HG03135 (cell line): ENCODE measurements around the gene NEK2.
"Not testable (repeated sequence)": the region's sequence is repeated elsewhere in the genome, so short reads cannot be mapped to it uniquely, and the experiment has no call there.

ENCODE experiments used
- ATAC-seq: cut with Tn5 transposase; IDR thresholded peaks from one replicate; pipeline ENCODE4 v1.9.1; 2021; ENCODE audit warnings: mild to moderate bottlenecking, moderate library complexity; ENCODE audit not compliant: unreplicated experiment

Gene NEK2

GRCh38 chr1:211634461-211634860, 41.0 kb downstream of the NEK2 start:
- ATAC-seq: no peak

DNA sequence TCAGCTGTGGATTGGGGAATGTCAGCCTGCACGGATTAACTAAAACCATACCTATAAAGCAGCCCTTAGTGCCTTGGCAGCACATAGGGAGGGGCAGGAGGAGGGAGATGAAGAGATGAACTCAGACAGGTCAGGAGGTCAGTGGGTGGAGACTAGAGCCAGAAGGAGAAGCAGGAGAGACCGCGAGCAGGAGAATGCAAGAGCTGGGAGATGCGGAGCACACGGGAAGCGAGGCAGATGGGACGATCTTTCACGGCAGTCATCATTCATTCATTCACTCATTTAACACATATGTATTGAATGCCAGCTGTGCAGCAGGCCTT, 41.9 kb downstream of the NEK2 start:
- no peak for ATAC-seq

DNA sequence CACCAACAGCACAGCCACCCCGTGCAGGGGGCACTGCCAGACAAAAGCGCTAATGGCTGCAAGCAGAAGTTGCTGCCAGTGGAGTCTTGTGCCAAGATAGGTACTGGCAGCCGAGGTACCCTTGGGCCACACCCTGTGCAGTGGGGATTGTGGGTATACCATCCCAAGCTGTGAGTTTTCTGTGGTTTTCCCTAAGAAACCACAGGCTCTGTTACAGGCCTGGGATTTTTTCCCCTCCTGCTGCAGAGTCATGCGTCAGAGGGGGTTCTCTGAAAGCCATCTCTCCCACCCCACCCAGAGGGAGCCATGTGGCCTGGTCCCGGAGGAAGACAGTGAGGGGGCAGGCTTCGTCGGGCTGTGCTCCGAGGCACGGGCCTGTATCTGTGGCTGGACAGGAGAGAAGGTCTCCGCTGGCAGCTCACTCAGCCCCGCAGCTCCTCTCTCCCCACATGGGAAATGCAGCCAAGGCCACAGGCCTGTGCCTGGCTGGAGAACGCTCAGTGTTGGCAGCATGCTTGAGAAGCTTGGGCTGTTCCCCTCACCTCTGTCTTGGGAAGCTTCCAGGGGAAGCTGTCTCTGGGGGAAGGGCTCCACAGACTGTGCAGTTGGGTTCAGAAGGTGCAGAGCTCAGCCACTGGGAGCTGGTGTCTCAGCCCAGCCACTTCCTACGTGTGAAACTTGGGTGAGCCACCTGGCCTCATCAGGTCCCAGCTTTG, 42.5 kb downstream of the NEK2 start:
- no peak for ATAC-seq

DNA sequence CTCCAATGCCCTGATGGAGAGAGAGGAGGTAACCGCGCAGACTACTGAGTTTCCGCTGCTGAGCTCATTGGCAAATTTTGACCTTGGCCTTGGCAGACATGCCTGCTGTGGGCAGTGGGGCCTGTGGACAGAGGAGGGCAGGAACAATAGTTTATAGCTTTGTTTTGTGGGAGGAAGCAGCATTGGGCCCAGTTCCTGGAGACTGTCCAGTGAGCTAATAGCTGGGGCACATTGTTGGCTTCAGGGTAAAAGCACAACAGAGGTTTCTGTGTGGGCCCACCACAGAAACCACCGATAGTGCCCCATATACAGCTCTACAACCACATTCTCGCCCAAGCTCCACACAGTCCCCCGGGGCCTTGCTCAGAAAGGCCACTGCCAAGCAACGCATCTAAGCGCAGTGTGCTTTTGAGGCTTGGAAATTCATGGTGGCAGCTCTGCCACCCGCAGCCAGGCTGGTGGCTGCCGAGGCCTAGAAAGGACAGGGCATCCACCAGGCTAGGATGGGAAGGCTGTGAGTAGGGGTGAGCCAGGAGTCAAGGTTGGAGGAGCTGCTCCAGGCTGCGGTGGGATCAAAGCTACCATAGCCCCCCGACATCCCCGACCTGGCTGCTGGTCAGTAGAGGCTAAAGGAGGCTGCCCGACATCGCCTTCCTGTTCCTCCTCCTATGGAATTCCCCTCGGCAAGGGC, 43.2 kb downstream of the NEK2 start:
- ATAC-seq: peak; percentile 59

GRCh38 chr1:211631168-211631567, 44.3 kb downstream of the NEK2 start:
- no peak for ATAC-seq

DNA sequence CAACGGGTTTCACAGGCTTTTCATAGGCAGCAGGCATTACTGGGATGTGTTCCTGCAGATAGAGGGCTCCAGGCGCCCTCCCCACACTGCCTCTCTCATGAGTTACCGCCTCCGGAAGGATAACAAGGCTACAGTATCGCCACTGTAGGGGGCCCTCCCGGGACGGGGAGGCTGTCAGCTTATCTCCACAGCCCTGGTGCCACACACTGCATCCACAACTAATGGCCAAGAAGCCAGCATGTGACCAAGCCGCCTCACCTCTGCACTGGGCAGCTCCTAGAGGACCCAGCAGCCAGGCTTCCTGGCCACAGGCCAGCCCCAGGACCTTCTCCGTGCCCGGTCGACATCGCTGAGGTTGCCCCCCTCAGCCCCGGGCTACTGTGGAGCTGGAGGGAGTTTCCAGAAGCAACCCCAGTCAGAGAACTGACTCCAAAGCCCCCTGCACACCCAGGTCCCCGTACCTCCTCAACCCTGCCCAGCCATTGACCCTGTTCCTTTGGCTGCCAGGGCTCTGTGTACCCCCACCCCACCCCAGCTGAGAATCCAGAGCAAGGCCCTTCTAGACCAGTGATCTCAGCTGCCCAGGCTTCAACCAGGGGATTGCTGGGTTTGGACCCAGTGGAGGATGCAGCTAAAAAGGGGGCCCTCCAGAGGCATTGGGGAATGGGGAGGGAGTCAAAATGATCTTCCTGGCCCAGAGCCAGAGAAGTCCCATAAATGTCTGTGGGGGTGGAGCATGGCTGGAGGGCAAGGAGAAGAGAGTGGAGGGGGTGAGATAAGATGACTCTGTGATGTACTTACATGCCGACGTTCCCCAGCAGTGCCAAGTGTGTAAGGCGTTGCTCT, 45.0 kb downstream of the NEK2 start:
- no peak for ATAC-seq

DNA sequence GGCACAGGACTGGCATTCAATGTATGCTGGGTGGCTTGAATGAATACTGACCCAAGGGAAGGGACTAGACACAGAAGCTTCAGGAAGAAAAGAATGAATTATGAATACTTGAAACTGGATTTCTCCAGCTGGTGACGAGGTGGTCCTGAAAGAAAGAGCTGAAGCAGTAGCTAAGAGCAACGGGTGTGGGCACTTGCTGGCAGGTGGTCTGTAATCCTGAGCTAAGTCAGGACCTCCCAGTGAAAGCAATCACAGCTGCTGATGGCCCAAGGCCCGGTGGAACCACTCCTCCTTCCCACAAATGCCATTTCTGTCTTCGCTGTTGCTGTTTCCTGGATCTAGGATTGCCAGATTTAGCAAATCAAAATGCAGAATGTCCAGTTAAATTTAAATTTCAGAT, 47.0 kb downstream of the NEK2 start:
- ATAC-seq: no peak

DNA sequence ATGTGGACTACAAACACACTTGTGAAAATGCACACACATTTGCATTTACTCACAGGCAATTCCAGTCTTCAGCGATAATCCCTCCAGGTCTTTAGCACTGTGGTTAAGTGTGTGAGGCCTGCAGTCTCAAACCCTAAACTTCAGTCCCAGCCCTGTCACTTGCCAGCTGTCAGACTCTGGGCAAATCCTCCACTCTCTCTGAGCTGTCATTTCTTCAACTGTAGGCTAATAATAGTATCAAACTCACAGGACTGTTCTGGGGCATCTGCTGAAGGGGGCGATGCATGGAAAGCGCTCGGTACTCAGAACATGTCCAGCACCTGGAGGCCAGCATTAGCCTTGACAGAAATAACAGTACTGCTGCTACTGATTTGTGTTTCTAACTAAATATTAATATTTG, 48.2 kb downstream of the NEK2 start:
- no peak for ATAC-seq

GRCh38 chr1:211625866-211626265, 49.6 kb downstream of the NEK2 start:
- ATAC-seq: not testable (repeated sequence)

GRCh38 chr1:211625040-211625439, 50.4 kb downstream of the NEK2 start:
- ATAC-seq: no peak

GRCh38 chr1:211623515-211623914, 51.9 kb downstream of the NEK2 start:
- ATAC-seq: no peak

- no peak for ATAC-seq
These were observed 53.8 kb downstream of the NEK2 start for GRCh38 chr1:211621447-211622198.

GRCh38 chr1:211620097-211620496, 55.3 kb downstream of the NEK2 start:
- ATAC-seq: no peak

- no peak for ATAC-seq
These were observed 56.1 kb downstream of the NEK2 start for GRCh38 chr1:211619033-211619996.

- ATAC-seq: no peak
These were observed 58.5 kb downstream of the NEK2 start for GRCh38 chr1:211616965-211617297.

DNA sequence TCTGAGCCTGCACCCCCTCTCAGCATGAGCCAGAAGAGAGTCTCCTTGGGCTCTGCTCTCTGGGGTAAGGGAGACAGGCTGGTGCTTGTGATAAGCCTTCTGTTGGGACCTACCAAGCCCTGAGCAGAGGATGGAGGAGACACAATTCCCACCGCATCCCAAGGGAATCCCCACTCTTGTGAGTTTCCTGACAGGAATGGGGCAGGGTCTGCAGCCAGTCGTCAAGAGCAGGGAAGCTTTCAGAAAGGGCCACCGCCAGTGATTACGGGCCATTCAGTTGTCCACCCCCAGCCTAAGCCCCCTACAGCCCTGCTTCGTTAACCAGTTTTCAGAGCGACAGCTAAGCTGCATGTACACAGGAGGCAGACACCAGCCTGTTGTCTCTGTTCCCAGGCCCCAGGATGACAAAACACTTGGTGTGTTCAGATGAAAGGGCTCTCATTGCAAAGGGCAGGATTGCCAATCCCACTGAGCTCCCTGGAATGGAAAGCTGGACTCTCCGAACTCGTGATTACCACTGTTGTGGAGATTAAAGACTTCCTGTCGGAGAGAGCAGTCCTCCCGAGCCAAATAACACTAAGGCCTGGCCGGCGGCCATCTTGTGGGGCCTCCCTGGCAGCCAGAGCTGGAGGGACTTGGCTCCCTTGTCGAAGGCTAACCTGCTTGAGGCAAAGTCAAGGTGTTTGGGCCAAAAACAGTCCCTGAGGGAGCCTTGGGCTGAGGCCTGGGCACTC, 59.0 kb downstream of the NEK2 start:
- no peak for ATAC-seq

- no peak for ATAC-seq
These were observed 60.8 kb downstream of the NEK2 start for GRCh38 chr1:211614615-211615014.

GRCh38 chr1:211613951-211614350, 61.5 kb downstream of the NEK2 start:
- no peak for ATAC-seq

DNA sequence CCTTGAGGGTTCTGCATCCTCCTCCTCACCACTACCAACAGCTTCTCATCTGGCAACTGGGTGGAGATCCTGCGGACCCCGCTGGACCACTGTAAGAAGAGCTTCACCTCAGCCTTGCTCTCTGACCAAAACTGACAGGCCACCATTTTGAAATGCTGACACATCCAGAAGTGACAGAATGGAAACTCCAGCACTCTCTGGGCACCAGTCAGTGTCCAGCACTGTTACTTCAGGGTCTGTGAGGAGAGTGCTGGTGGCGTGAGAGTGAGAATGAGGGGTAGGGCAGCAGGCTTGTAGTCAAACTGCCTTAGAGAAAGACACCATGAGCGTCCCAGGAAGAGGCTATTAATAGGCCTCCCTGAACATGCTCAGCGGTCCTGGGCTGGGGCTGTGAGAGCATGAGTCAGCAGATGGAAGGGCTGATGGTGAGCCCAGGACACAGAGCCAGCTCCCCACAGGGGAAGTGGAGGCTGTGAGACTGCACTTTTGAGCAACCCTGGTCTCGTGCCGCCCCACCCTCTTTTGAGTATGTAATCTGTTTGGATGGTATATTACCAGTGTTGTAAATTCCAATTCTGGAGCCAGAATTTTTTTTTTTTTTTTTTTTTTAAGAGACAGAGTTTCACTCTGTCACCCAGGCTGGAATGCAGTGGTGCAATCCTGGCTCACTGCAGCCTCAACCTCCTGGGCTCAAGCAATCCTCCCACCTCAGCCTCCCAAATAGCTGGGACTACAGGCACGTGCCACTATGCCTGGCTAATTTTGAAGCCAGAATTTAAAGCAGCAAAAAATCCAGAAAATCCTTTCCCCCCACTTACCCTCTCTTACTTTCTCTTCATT, 62.1 kb downstream of the NEK2 start:
- no peak for ATAC-seq
